Forelimb muscle (tissue), 1 donor: ENCODE results near the gene CDT1. TPM values are rescaled to one million over a fixed set of nuclear protein-coding genes. Genes with fewer than 3 reads are reported as not detected.
A peak's percentile ranks its signal among the peaks of the same experiment; 100 is the strongest.

Experiments
- DNase-seq: peaks from one replicate; pipeline ENCODE4 v3.0.0-alpha.2; 2013; ENCODE audit warnings: low read depth
- polyA plus RNA-seq: library from polyadenylated mRNA; unstranded; fragments of 120-200 nt; gene quantifications from one replicate; pipeline ENCODE4 v1.2.1, GENCODE V29; 2013; ENCODE audit not compliant: insufficient read length

CDT1 gene
- 5.6 TPM for polyA plus RNA-seq

- peak; percentile 63 for DNase-seq
Measured at GRCh38 chr16:88803264-88803987, at the start of gene CDT1. Gene CDT1 (plus strand): TSS chr16:88803789. CDS start chr16:88803832, 43 bp downstream.

GRCh38 chr16:88754109-88754911 is 49.3 kb upstream of the CDT1 start:
- DNase-seq, result no peak

- no peak for DNase-seq
Measured at GRCh38 chr16:88754912-88755744, 48.5 kb upstream of the CDT1 start.

- DNase-seq, result no peak
Measured at GRCh38 chr16:88755745-88756443, 47.7 kb upstream of the CDT1 start.

- no peak for DNase-seq
Measured at GRCh38 chr16:88758227-88758943, 45.2 kb upstream of the CDT1 start.

GRCh38 chr16:88758944-88759244 is 44.7 kb upstream of the CDT1 start:
- DNase-seq, result no peak

- no peak for DNase-seq
Measured at GRCh38 chr16:88759245-88759975, 44.2 kb upstream of the CDT1 start.

GRCh38 chr16:88759976-88760350 is 43.6 kb upstream of the CDT1 start:
- DNase-seq, result no peak

- DNase-seq, result no peak
Measured at GRCh38 chr16:88760424-88761142, 43.0 kb upstream of the CDT1 start.

GRCh38 chr16:88761143-88761534 is 42.5 kb upstream of the CDT1 start:
- no peak for DNase-seq

- DNase-seq, result no peak
Measured at GRCh38 chr16:88761830-88762229, 41.8 kb upstream of the CDT1 start.

- no peak for DNase-seq
Measured at GRCh38 chr16:88762258-88762870, 41.2 kb upstream of the CDT1 start.

- no peak for DNase-seq
Measured at GRCh38 chr16:88762941-88763340, 40.6 kb upstream of the CDT1 start.

GRCh38 chr16:88763502-88764053 is 40.0 kb upstream of the CDT1 start:
- no peak for DNase-seq

- no peak for DNase-seq
Measured at GRCh38 chr16:88764080-88764479, 39.5 kb upstream of the CDT1 start.

GRCh38 chr16:88764913-88765349 is 38.7 kb upstream of the CDT1 start:
- no peak for DNase-seq

GRCh38 chr16:88766975-88767374 is 36.6 kb upstream of the CDT1 start:
- no peak for DNase-seq

- DNase-seq, result no peak
Measured at GRCh38 chr16:88767546-88768070, 36.0 kb upstream of the CDT1 start.
